RWPE1 (cell line): ENCODE measurements around the gene TIMM22.
"Not testable (repeated sequence)": the region's sequence is repeated elsewhere in the genome, so short reads cannot be mapped to it uniquely, and the experiment has no call there.

Experiments used
- CTCF ChIA-PET: fragments of 350-600 bp; sonication (Branson Sonifier 250); formaldehyde crosslinking; extraction: SDS; loops from one replicate; lab custom pipeline; 2021; lab: Yijun Ruan, JAX
- POLR2A ChIA-PET: fragments of 400-600 bp; formaldehyde crosslinking; extraction: SDS; loops from one replicate; lab custom pipeline; 2020; ENCODE audit warnings: antibody characterized with exemption; ENCODE audit not compliant: low non-redundant PET; lab: Yijun Ruan, JAX
- DNase-seq: peaks from one replicate; pipeline ENCODE4 v3.0.0; 2012; ENCODE audit warnings: low spot score
- H3K27ac ChIP-seq: fragments of 450-650 bp; 2 replicates; pipeline ENCODE4 v1.5.1; 2017
- CTCF ChIP-seq: fragments of 450-650 bp; conservative IDR thresholded peaks from 2 replicates; pipeline ENCODE4 v1.5.1; 2017; ENCODE audit warnings: low read depth, mild to moderate bottlenecking

The TIMM22 gene

GRCh38 chr17:973053-973452 is 23.9 kb upstream of the TIMM22 start:
- peak; percentile 92 for DNase-seq
- ChIA-PET POLR2A (interaction anchor here (0.5 to 1.1 kb wide), 3 partner anchors 36 to 93 kb away, joined by 3 read pairs; no protein-coding TSS in a partner anchor), CTCF (interaction anchor here (0.6 to 1.3 kb wide), 3 partner anchors 178 to 230 kb away, joined by 3 to 6 read pairs (median 4); no protein-coding TSS in a partner anchor)
- H3K27ac ChIP-seq: peak overlapping the region; percentile 98
- TF ChIP-seq CTCF: no peak

- CTCF ChIA-PET, DNase-seq, POLR2A ChIA-PET: not testable (repeated sequence)
- H3K27ac ChIP-seq: peak overlapping the region; percentile 98
These were observed 22.2 kb upstream of the TIMM22 start for GRCh38 chr17:974778-975177.

GRCh38 chr17:975371-975915 is 21.5 kb upstream of the TIMM22 start:
- DNase-seq: no peak
- ChIA-PET CTCF (interaction anchor here (0.6 to 0.8 kb wide), 2 partner anchors 17 to 25 kb away, joined by 3 to 5 read pairs; no protein-coding TSS in a partner anchor), POLR2A (no interaction called here)
- no peak for TF ChIP-seq CTCF
- peak overlapping the region; percentile 98 for H3K27ac ChIP-seq

- no peak for DNase-seq
These were observed 20.6 kb upstream of the TIMM22 start for GRCh38 chr17:976312-976711.

GRCh38 chr17:977166-977565 is 19.8 kb upstream of the TIMM22 start:
- peak overlapping the region; percentile 79 for H3K27ac ChIP-seq
- POLR2A ChIA-PET: no interaction called here
- no peak for DNase-seq
- no peak for TF ChIP-seq CTCF
- CTCF ChIA-PET: interaction anchor here (0.7 kb wide), 1 partner anchor 276 kb away, joined by 3 read pairs; no protein-coding TSS in a partner anchor

More at GRCh38 chr17:976312-976711, 20.6 kb upstream of the TIMM22 start:
- ChIA-PET POLR2A (interaction anchor here (0.7 kb wide), 1 partner anchor 177 kb away, joined by 4 read pairs; no protein-coding TSS in a partner anchor), CTCF (interaction anchor here (0.5 to 0.8 kb wide), 4 partner anchors 25 to 275 kb away, joined by 3 to 5 read pairs (median 4); no protein-coding TSS in a partner anchor)
- H3K27ac ChIP-seq: peak overlapping the region; percentile 79
- TF ChIP-seq CTCF: no peak

- no peak for DNase-seq
- TF ChIP-seq CTCF: no peak
- ChIA-PET CTCF (interaction anchor here (0.6 to 3.4 kb wide), 2 partner anchors 157 to 183 kb away, joined by 5 to 32 read pairs; no protein-coding TSS in a partner anchor), POLR2A (no interaction called here)
- peak overlapping the region; percentile 91 for H3K27ac ChIP-seq
These were observed 18.5 kb upstream of the TIMM22 start for GRCh38 chr17:978103-979093.
